ENCODE measurements around the gene OR2T33. TPM values are rescaled to one million over a fixed set of nuclear protein-coding genes. Genes with fewer than 3 reads are reported as not detected.
"Not testable (repeated sequence)": the region's sequence is repeated elsewhere in the genome, so short reads cannot be mapped to it uniquely, and the experiment has no call there.

The OR2T33 gene
- total and polyA plus RNA-seq, 9 of the 15 experiments (the other 6 are each of a cell fraction or from before 2014, with no cell fraction given), result 0.06 to 0.41 (median 0.27) TPM; not detected in 6

GRCh38 chr1:248306103-248306502 lies 28.3 kb upstream of the OR2T33 start:
- 2% methylated on average over 19 of the region's 19 CpGs for WGBS (ENCODE audit: insufficient coverage, low coverage, missing lambda C conversion rate)
- no peak overlapping the region for H3K4me2 ChIP-seq (ENCODE audit: insufficient read depth, low read length)
- H3K4me1 ChIP-seq (replicated peaks in 1 of 2; ENCODE audit: control insufficient read depth in 2 of 2, insufficient read depth in 2 of 2, low read length in 2 of 2), result no peaks in the 10 kb centered on the region
- TF ChIP-seq ZFP30 (CRISPR knock-in tag; IDR thresholded peaks at IDR 0.05; ENCODE audit: borderline replicate concordance) (no peak), RBM39 (optimal IDR thresholded peaks at IDR 0.05; ENCODE audit: low read depth, low read length) (no peak), ZNF695 (CRISPR knock-in tag; IDR thresholded peaks at IDR 0.05) (no peak), MTA2 (IDR thresholded peaks at IDR 0.05; ENCODE audit: low read depth) (no peak), POLR2H (tag; IDR thresholded peaks at IDR 0.05; ENCODE audit: low read depth) (no peak), NR3C1 (CRISPR knock-in tag; IDR thresholded peaks at IDR 0.05) (no peak), NBN (IDR thresholded peaks at IDR 0.05; ENCODE audit: low read depth) (no peak), ZKSCAN3 (CRISPR knock-in tag; IDR thresholded peaks at IDR 0.05) (no peak)
- FAIRE-seq, result no peak
- BruUV-seq (replicated peaks), result no TSS peak
- no peak overlapping the region for H3K9ac ChIP-seq (ENCODE audit: insufficient read depth in 1 of 2, low read depth in 2 of 2, low read length in 2 of 2)
- H3K36me3 ChIP-seq (ENCODE audit: control insufficient read depth, insufficient read depth, low read length), result no peaks in the 10 kb centered on the region
- ATAC-seq, result no peak
- no peaks in the 10 kb centered on the region for H3K27me3 ChIP-seq (ENCODE audit: control insufficient read depth in 2 of 2, insufficient read depth in 2 of 2, low read length in 2 of 2)
- CTCF ChIA-PET (ENCODE audit: low intra/inter-chr PET ratio), result no interaction called here
- no peak for DNase-seq (ENCODE audit: extremely low read depth in 1 of 4, low spot score in 3 of 4)
- no peak overlapping the region for H3K27ac ChIP-seq (ENCODE audit: extremely low read depth, low read depth, low read length)
- intact Hi-C loops (cut with micrococcal nuclease), result no loop called here
- H3K9me1 ChIP-seq (ENCODE audit: control insufficient read depth, insufficient read depth, low read length), result no peaks in the 10 kb centered on the region
- no peak overlapping the region for H2AFZ ChIP-seq (ENCODE audit: low read depth, low read length)
- no peaks in the 10 kb centered on the region for H4K20me1 ChIP-seq (replicated peaks; ENCODE audit: control insufficient read depth, insufficient read depth, low read length)
- H3K4me3 ChIP-seq, result no peak overlapping the region
- H3K9me3 ChIP-seq (replicated peaks; ENCODE audit: control insufficient read depth, insufficient read depth, low read depth, low read length), result 0 out of 2 replicates have a peak, but pooled peaks cover 1% of the 10 kb centered on the region
- POLR2A ChIA-PET, result no interaction called here
- in situ Hi-C loops (cut with MboI), result no loop called here
- no peaks in the 10 kb centered on the region for H3K79me2 ChIP-seq (ENCODE audit: control insufficient read depth, insufficient read depth, low read length)

GRCh38 chr1:248305672-248306071 lies 27.9 kb upstream of the OR2T33 start:
- CTCF ChIA-PET (ENCODE audit: low intra/inter-chr PET ratio); H3K36me3 ChIP-seq (ENCODE audit: control insufficient read depth, insufficient read depth, low read length); H3K79me2 ChIP-seq (ENCODE audit: control insufficient read depth, insufficient read depth, low read length); DNase-seq (ENCODE audit: extremely low read depth in 1 of 4, low spot score in 3 of 4); H3K9ac ChIP-seq (ENCODE audit: insufficient read depth in 1 of 2, low read depth in 2 of 2, low read length in 2 of 2); intact Hi-C loops (cut with micrococcal nuclease); H2AFZ ChIP-seq (ENCODE audit: low read depth, low read length); ATAC-seq; H4K20me1 ChIP-seq (replicated peaks; ENCODE audit: control insufficient read depth, insufficient read depth, low read length); H3K9me1 ChIP-seq (ENCODE audit: control insufficient read depth, insufficient read depth, low read length); H3K4me2 ChIP-seq (ENCODE audit: insufficient read depth, low read length); H3K4me1 ChIP-seq (replicated peaks in 1 of 2; ENCODE audit: control insufficient read depth in 2 of 2, insufficient read depth in 2 of 2, low read length in 2 of 2); H3K27ac ChIP-seq (ENCODE audit: extremely low read depth, low read depth, low read length); H3K4me3 ChIP-seq; H3K27me3 ChIP-seq (ENCODE audit: control insufficient read depth in 2 of 2, insufficient read depth in 2 of 2, low read length in 2 of 2); BruUV-seq (replicated peaks); in situ Hi-C loops (cut with MboI); H3K9me3 ChIP-seq (replicated peaks; ENCODE audit: control insufficient read depth, insufficient read depth, low read depth, low read length); POLR2A ChIA-PET; FAIRE-seq: not testable (repeated sequence)
- WGBS (ENCODE audit: insufficient coverage, low coverage, missing lambda C conversion rate), result 0% methylated on average over 7 of the region's 9 CpGs

Measured in K562 (cell line).